GM23338 (cell line): ENCODE measurements around the gene CLDN11. TPM values are rescaled to one million over a fixed set of nuclear protein-coding genes. Genes with fewer than 3 reads are reported as not detected.

Source experiments
- ATAC-seq: fragments of 200-7000 bp; cut with Tn5 transposase; 3 replicates; pipeline ENCODE4 v1.9.1; 2020
- DNase-seq: peaks from one replicate; pipeline ENCODE4 v3.0.0-alpha.2; 2015; ENCODE audit warnings: low spot score
- H2AFZ ChIP-seq: fragments of 200-600 bp; sonication (generic); 2 replicates; pipeline ENCODE4 v1.8.0; 2016; ENCODE audit warnings: antibody characterized with exemption, mild to moderate bottlenecking, moderate library complexity
- H3F3A ChIP-seq: fragments of 200-600 bp; sonication (generic); replicated peaks from 2 replicates; pipeline ENCODE4 v1.8.0; 2017; ENCODE audit warnings: antibody characterized with exemption, mixed run types, low read depth
- H3K27ac ChIP-seq: fragments of 200-600 bp; sonication (generic); 2 replicates; pipeline ENCODE4 v1.6.1; 2016; ENCODE audit warnings: low read depth
- H3K27me3 ChIP-seq: fragments of 200-600 bp; sonication (generic); 2 replicates; pipeline ENCODE4 v1.8.0; 2016; ENCODE audit warnings: mild to moderate bottlenecking, mixed run types, moderate library complexity; ENCODE audit not compliant: insufficient read depth
- H3K36me3 ChIP-seq: fragments of 200-600 bp; sonication (generic); 2 replicates; pipeline ENCODE4 v1.8.0; 2016; ENCODE audit warnings: mild to moderate bottlenecking; ENCODE audit not compliant: insufficient read depth
- H3K4me1 ChIP-seq: fragments of 200-600 bp; sonication (generic); 2 replicates; pipeline ENCODE4 v1.8.0; 2016; ENCODE audit warnings: mild to moderate bottlenecking, moderate library complexity; ENCODE audit not compliant: insufficient read depth
- H3K4me2 ChIP-seq: fragments of 200-600 bp; sonication (generic); 2 replicates; pipeline ENCODE4 v1.7.1; 2017; ENCODE audit warnings: mixed run types
- H3K4me3 ChIP-seq: fragments of 200-600 bp; sonication (generic); 2 replicates; pipeline ENCODE4 v1.6.1; 2016; ENCODE audit warnings: mixed run types
- H3K79me2 ChIP-seq: fragments of 200-600 bp; sonication (generic); replicated peaks from 2 replicates; pipeline ENCODE4 v1.8.0; 2017; ENCODE audit warnings: mild to moderate bottlenecking; ENCODE audit not compliant: insufficient read depth
- H3K9me2 ChIP-seq: fragments of 200-600 bp; sonication (generic); 2 replicates; pipeline ENCODE4 v1.8.0; 2017; ENCODE audit not compliant: insufficient read depth
- H4K20me1 ChIP-seq: fragments of 200-600 bp; sonication (generic); replicated peaks from 2 replicates; pipeline ENCODE4 v1.8.0; 2017; ENCODE audit warnings: mild to moderate bottlenecking; ENCODE audit not compliant: insufficient read depth
- H3K27ac Mint-ChIP-seq: 2 replicates; pipeline ENCODE4 v1.8.0; 2020; ENCODE audit warnings: inconsistent platforms, mild to moderate bottlenecking, moderate library complexity, mixed read lengths
- H3K27me3 Mint-ChIP-seq: 3 replicates; pipeline ENCODE4 v1.8.0; 2022; ENCODE audit warnings: low read depth, mild to moderate bottlenecking, moderate library complexity, mixed read lengths, inconsistent platforms; ENCODE audit not compliant: insufficient read depth, poor library complexity
- H3K36me3 Mint-ChIP-seq: 3 replicates; pipeline ENCODE4 v1.8.0; 2021; ENCODE audit warnings: low read depth, mild to moderate bottlenecking, inconsistent platforms, moderate library complexity, mixed read lengths
- H3K4me1 Mint-ChIP-seq: 3 replicates; pipeline ENCODE4 v1.8.0; 2020; ENCODE audit warnings: mild to moderate bottlenecking, inconsistent platforms, mixed read lengths
- H3K4me3 Mint-ChIP-seq: 3 replicates; pipeline ENCODE4 v1.8.0; 2021; ENCODE audit warnings: moderate library complexity, mild to moderate bottlenecking, inconsistent platforms, mixed read lengths
- H3K9me3 Mint-ChIP-seq: 3 replicates; pipeline ENCODE4 v1.8.0; 2020; ENCODE audit warnings: moderate library complexity, mild to moderate bottlenecking, inconsistent platforms, mixed read lengths
- CREB1 ChIP-seq: fragments of 250-450 bp; sonication (Bioruptor Pico); IDR thresholded peaks from 2 replicates; pipeline ENCODE4 v1.5.0; 2020; ENCODE audit warnings: low read depth, mild to moderate bottlenecking, moderate library complexity
- CTCF ChIP-seq, 2 experiments: fragments of 200-600 bp in 1 of 2; sonication (generic) in 1 of 2; conservative IDR thresholded peaks; 2 replicates each; pipeline versions ENCODE4 v1.5.1 to v1.6.1; 2016 to 2017; ENCODE audit warnings: antibody characterized with exemption in 2 of 2, low read depth in 2 of 2, mild to moderate bottlenecking in 2 of 2, moderate library complexity in 1 of 2
- ETS1 ChIP-seq: IDR thresholded peaks from 2 replicates; pipeline ENCODE4 v1.6.1; 2016; ENCODE audit warnings: antibody characterized with exemption
- EZH2 ChIP-seq: fragments of 200-600 bp; sonication (generic); IDR thresholded peaks from one replicate; pipeline ENCODE4 v1.8.0; 2017; ENCODE audit warnings: antibody characterized with exemption, mild to moderate bottlenecking, low read depth; ENCODE audit not compliant: unreplicated experiment
- EZH2phosphoT487 ChIP-seq: fragments of 200-600 bp; sonication (generic); IDR thresholded peaks from one replicate; pipeline ENCODE4 v1.8.1; 2018; ENCODE audit warnings: antibody characterized with exemption; ENCODE audit not compliant: unreplicated experiment
- JUNB ChIP-seq: IDR thresholded peaks from one replicate; pipeline ENCODE4 v1.6.1; 2016; ENCODE audit warnings: antibody characterized with exemption; ENCODE audit not compliant: unreplicated experiment
- NANOG ChIP-seq: IDR thresholded peaks from 2 replicates; pipeline ENCODE4 v1.6.1; 2016; ENCODE audit warnings: antibody characterized with exemption, borderline replicate concordance
- POLR2AphosphoS5 ChIP-seq: IDR thresholded peaks from 2 replicates; pipeline ENCODE4 v1.6.1; 2016; ENCODE audit warnings: antibody characterized with exemption, low read depth
- REST ChIP-seq: IDR thresholded peaks from one replicate; pipeline ENCODE4 v1.6.1; 2018; ENCODE audit warnings: antibody characterized with exemption; ENCODE audit not compliant: unreplicated experiment
- STAT1 ChIP-seq: IDR thresholded peaks from one replicate; pipeline ENCODE4 v1.6.1; 2016; ENCODE audit warnings: antibody characterized with exemption; ENCODE audit not compliant: unreplicated experiment
- ZNF114 ChIP-seq: fragments of 250-450 bp; sonication (Bioruptor Pico); IDR thresholded peaks from 2 replicates; pipeline ENCODE4 v1.5.0; 2020; ENCODE audit warnings: mild to moderate bottlenecking, moderate library complexity
- ZNF331 ChIP-seq: fragments of 250-450 bp; sonication (Bioruptor Pico); IDR thresholded peaks from 2 replicates; pipeline ENCODE4 v1.5.0; 2020; ENCODE audit warnings: low read depth, mild to moderate bottlenecking, moderate library complexity
- ZNF462 ChIP-seq: fragments of 250-450 bp; sonication (Bioruptor Pico); IDR thresholded peaks from 2 replicates; pipeline ENCODE4 v1.5.0; 2020; ENCODE audit warnings: mild to moderate bottlenecking, moderate library complexity
- polyA plus RNA-seq: library from polyadenylated mRNA; unstranded; fragments of >200 nt; fragmentation: Nextera tagmentation; extraction: Ambion mirVana; gene quantifications from 2 replicates; pipeline ENCODE4 v1.2.1, GENCODE V29; 2016
- total RNA-seq: library from RNA; depleted of rRNA; stranded (reverse); fragments of >200 nt; shearing (Covaris generic); gene quantifications from 2 replicates; pipeline ENCODE4 v1.2.3, GENCODE V29; 2014

The CLDN11 gene
- total and polyA plus RNA-seq, 2 experiments from 2014 or later = 5.2 to 8.3 TPM

DNA sequence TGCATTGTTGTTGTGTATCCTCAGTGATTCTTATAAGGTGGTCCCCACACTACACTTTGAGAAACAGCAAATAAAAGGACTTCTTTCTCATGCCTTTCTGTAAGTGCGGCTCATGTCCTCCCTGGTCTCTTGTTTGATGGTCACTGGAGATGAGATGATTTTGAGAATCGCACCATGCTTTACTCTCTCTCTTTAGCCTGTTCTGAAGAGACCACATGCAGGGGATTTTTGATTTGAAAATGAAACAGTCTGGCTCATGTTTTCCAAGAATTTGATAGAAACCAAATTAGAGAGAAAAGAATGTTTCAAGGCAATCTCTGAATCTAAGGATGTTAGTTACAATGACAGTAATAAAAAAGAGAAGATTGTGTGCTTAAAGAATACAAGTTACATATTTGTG, 18.0 kb downstream of the CLDN11 start:
- H4K20me1 ChIP-seq = no peaks in the 10 kb centered on the region
- no peak overlapping the region for H3K4me2 ChIP-seq
- Mint-ChIP-seq H3K4me3 (no peak overlapping the region), H3K36me3 (no peaks in the 10 kb centered on the region), H3K27me3 (peaks cover 3% of the 10 kb centered on the region), H3K27ac (no peak overlapping the region), H3K9me3 (no peaks in the 10 kb centered on the region), H3K4me1 (peaks cover 9% of the 10 kb centered on the region; the same call in 2 of the 3 replicates)
- H2AFZ ChIP-seq = no peak overlapping the region
- DNase-seq (no peak), ATAC-seq (no peak)
- TF ChIP-seq EZH2 = no peak
- no peak for TF ChIP-seq JUNB
- no peak for TF ChIP-seq POLR2AphosphoS5
- TF ChIP-seq CREB1 (CRISPR knock-in tag) = no peak
- TF ChIP-seq ZNF331 (CRISPR knock-in tag) = no peak
- TF ChIP-seq REST = no peak
- TF ChIP-seq ZNF114 = no peak
- no peak for TF ChIP-seq ETS1
- TF ChIP-seq EZH2phosphoT487 = no peak
- no peak for TF ChIP-seq STAT1
- TF ChIP-seq NANOG = no peak
- no peak for TF ChIP-seq CTCF (conservative IDR thresholded peaks at IDR 0.05; ENCODE audit: low read depth in 2 of 2)
- TF ChIP-seq ZNF462 (CRISPR knock-in tag) = no peak
- 0 out of 2 replicates have a peak, but pooled peaks cover 6% of the 10 kb centered on the region for H3K4me1 ChIP-seq
- no peaks in the 10 kb centered on the region for H3F3A ChIP-seq
- H3K36me3 ChIP-seq = no peaks in the 10 kb centered on the region
- H3K27me3 ChIP-seq = no peaks in the 10 kb centered on the region
- H3K9me2 ChIP-seq = peaks cover 13% of the 10 kb centered on the region; the same call in 1 of the 2 replicates
- H3K27ac ChIP-seq = no peak overlapping the region
- H3K79me2 ChIP-seq = no peaks in the 10 kb centered on the region
- H3K4me3 ChIP-seq = no peak overlapping the region
